ENCODE results near the gene DGKI.

The DGKI gene

DNA sequence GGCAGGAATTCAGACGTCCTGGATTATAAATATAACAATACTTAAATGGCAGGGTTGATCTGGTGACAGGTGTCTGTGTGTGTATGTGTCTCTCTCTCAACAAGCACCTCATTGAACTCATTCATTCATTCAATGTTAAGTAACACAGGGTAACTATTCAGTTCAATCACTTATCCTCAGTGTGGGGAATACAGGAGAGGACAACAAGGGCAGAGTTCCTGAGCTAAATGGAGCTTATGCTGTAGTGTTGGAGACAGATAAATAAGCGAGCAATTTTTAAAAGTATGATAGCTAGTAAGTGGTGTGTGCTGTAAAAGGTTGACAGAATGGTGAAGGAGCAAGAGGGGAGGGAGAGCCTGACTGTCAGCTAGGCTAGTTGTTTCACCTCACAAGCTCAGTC lies 178.4 kb downstream of the DGKI start:
- TF ChIP-seq, protein P1, sequence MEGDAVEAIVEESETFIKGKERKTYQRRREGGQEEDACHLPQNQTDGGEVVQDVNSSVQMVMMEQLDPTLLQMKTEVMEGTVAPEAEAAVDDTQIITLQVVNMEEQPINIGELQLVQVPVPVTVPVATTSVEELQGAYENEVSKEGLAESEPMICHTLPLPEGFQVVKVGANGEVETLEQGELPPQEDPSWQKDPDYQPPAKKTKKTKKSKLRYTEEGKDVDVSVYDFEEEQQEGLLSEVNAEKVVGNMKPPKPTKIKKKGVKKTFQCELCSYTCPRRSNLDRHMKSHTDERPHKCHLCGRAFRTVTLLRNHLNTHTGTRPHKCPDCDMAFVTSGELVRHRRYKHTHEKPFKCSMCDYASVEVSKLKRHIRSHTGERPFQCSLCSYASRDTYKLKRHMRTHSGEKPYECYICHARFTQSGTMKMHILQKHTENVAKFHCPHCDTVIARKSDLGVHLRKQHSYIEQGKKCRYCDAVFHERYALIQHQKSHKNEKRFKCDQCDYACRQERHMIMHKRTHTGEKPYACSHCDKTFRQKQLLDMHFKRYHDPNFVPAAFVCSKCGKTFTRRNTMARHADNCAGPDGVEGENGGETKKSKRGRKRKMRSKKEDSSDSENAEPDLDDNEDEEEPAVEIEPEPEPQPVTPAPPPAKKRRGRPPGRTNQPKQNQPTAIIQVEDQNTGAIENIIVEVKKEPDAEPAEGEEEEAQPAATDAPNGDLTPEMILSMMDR (IDR thresholded peaks at IDR 0.05; ENCODE audit: control insufficient read depth, extremely low read depth, insufficient read depth), result no peak
- no peak for DNase-seq (ENCODE audit: low read depth)
- H3K4me3 ChIP-seq (ENCODE audit: low read depth, low read length), result no peak overlapping the region

DNA sequence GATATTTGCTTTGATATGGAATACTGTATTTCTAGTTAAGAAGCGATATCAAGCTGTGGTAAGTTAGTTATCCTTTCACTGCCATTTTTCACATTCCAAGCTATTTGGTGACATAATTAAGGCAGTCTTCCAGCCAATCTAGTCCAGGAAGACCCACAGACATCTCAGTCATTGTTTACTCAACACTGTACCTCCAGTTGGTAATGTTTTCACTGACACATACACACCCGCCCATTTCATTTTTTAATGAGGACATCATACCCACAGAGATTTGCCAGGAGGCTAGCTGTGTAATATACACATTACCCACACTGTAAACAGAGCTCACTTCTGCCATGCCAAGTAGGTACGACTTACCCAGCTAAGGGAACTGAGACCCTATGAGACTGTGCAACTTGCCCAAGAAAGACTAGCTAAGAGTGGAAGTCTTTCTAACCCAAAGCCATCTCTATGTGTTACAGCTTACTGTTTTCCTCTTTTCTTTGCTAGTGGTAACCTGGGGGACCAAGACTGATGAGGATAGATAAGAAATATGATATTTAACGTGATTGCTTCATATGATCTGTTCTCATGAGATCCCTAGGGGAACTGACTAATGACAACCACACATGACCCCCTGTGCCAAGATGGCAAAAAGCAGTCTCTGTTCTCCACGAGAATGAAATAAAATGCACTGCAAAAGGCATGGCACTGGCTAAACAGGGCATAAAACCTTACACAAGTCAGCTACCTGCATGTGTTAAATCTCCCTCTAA lies 179.0 kb downstream of the DGKI start:
- DNase-seq (ENCODE audit: low read depth), result peak; percentile 23
- TF ChIP-seq, protein P1 (IDR thresholded peaks at IDR 0.05; ENCODE audit: control insufficient read depth, extremely low read depth, insufficient read depth), result no peak
- no peak overlapping the region for H3K4me3 ChIP-seq (ENCODE audit: low read depth, low read length)

DNA sequence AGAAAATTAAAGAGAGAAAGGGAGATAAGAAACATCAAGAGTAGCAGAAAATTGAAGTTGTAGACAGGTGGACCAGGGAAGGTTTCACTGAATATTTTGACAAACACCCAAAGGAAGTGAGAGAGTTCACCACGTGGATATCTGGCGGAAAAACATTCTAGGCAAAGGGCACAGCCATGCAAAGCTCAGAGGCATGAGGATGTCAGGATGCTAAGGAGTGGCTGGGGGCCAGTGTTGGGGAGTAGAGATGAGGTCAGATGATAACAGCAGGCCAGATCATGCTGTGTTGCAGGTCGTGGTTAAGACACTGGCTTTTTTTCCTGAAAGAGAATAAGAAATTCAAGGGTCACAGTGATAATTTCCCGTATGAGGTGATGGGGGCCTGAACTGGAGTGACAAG lies 181.9 kb downstream of the DGKI start:
- TF ChIP-seq, protein P1 (IDR thresholded peaks at IDR 0.05; ENCODE audit: control insufficient read depth, extremely low read depth, insufficient read depth), result no peak
- no peak overlapping the region for H3K4me3 ChIP-seq (ENCODE audit: low read depth, low read length)
- no peak for DNase-seq (ENCODE audit: low read depth)

DNA sequence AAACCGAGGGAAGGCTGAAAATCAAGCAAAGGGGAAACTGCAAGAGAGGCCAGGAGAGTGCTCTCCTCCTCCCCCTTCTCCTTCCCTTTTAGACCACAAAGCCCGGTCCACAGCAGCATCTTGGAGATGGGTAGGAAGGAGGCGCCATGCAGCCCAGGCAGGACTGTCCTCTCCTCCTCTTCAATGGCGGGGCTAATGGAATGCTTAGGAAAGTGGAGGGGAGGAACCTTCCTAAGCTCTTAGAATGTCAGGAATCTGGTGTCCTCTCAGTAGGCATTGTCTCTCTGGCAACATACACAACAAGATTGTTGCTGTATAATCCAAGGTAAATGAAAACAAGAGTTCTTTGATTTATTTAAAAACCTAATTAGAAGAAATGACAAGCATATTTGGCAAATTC lies 185.1 kb downstream of the DGKI start:
- TF ChIP-seq, protein P1 (IDR thresholded peaks at IDR 0.05; ENCODE audit: control insufficient read depth, extremely low read depth, insufficient read depth), result no peak
- no peak overlapping the region for H3K4me3 ChIP-seq (ENCODE audit: low read depth, low read length)
- no peak for DNase-seq (ENCODE audit: low read depth)

DNA sequence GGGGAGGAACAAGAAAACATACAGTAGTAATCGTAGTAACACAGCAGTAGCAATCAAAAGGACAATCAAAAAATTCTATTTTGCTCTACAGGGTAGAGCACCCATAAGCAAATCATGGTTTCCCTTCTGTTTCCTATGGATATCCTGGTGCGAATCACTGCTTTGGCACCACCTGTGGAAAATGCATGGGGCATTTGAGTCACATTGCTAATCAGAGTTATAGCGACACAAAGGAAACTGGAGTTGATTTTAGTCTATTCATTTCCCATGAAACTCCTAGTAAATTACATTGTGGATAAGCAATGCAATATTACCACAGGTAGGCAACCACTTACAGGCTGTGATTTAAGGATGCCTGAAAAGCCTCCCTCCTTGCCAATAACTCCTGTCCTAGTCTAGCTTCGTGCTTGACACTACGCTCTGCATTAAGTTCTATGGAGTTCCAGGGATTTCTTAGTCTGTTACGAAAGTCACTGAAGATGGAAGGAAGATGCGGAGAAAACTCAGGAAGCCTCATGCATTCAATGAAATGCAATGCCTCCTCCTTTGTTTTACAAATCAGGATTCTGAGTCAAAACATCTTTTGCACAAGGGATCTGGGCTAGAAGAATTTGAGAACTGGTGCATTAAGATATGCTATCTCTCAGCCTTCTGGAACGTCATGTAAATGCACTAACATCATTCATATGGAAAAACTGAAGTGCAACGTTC lies 188.4 kb downstream of the DGKI start:
- no peak overlapping the region for H3K4me3 ChIP-seq (ENCODE audit: low read depth, low read length)
- TF ChIP-seq, protein P1 (IDR thresholded peaks at IDR 0.05; ENCODE audit: control insufficient read depth, extremely low read depth, insufficient read depth), result no peak
- no peak for DNase-seq (ENCODE audit: low read depth)

DNA sequence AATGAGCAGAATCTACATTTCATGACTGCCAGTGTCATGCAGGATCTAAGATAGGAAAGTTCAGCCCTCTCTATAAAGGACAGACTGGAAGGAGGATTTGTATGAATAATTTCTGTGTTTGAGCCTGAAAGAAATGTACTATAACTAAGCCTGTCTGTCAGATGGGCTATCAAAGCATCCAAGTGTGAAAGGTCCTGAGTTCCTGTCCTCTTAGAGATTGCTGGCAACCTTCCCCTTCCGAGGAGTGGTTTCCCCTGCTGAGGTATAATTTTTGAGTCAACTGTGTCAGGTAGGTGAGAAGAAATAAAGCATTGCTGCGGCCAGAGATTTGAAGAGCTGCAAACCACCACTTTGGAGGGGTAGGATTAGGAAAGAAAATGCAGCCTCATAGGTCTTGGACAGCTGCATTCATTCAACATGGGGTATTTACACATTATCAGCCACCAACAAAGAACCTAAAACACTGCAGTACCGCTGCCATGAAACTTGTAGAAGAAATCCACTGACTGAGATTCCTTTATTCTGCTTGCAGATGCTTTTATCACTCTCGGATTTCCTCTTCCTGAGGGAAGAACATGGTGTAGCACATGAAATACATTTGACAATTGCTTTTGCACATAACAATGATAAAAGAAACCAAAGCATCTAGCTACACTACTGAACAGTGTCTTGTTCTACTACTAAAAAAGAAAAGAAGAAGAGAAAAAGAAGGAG lies 189.1 kb downstream of the DGKI start:
- no peak for DNase-seq (ENCODE audit: low read depth)
- no peak overlapping the region for H3K4me3 ChIP-seq (ENCODE audit: low read depth, low read length)

More for the DNA sequence above, 189.1 kb downstream of the DGKI start:
- TF ChIP-seq, protein P1 (IDR thresholded peaks at IDR 0.05; ENCODE audit: control insufficient read depth, extremely low read depth, insufficient read depth), result no peak
